NCI-H2227 treated with DMSO at 0.1 percent for 48 hours (cell line): ENCODE results near the gene ZNF800.

Experiments
- DNase-seq: peaks from one replicate; lab custom pipeline; 2025; lab: John Stamatoyannopoulos, UW

ZNF800 gene

GRCh38 chr7:127347567-127348246 lies 44.8 kb downstream of the ZNF800 start:
- peak; percentile 51 for DNase-seq

- no peak for DNase-seq
Observed at GRCh38 chr7:127346575-127347256, 45.8 kb downstream of the ZNF800 start.

GRCh38 chr7:127342596-127342995 lies 49.9 kb downstream of the ZNF800 start:
- no peak for DNase-seq

- DNase-seq, result no peak
Observed at GRCh38 chr7:127338122-127338521, 54.4 kb downstream of the ZNF800 start.

GRCh38 chr7:127337581-127337980 lies 54.9 kb downstream of the ZNF800 start:
- no peak for DNase-seq

- no peak for DNase-seq
Observed at GRCh38 chr7:127336458-127336857, 56.0 kb downstream of the ZNF800 start.

GRCh38 chr7:127332880-127333279 lies 59.6 kb downstream of the ZNF800 start:
- no peak for DNase-seq

GRCh38 chr7:127330070-127330469 lies 62.4 kb downstream of the ZNF800 start:
- no peak for DNase-seq

GRCh38 chr7:127322832-127323493 lies 69.5 kb downstream of the ZNF800 start:
- DNase-seq, result no peak

- DNase-seq, result no peak
Observed at GRCh38 chr7:127322351-127322750, 70.2 kb downstream of the ZNF800 start.

GRCh38 chr7:127320974-127321373 lies 71.5 kb downstream of the ZNF800 start:
- DNase-seq, result no peak
